LNCaP clone FGC (cell line): ENCODE measurements around the gene SPATA32.

Experiments used
- DNase-seq: peaks from one replicate; pipeline ENCODE4 v3.0.0-alpha.2; 2011; ENCODE audit warnings: low read depth
- H3K4me3 ChIP-seq: 2 replicates; pipeline ENCODE4 v1.5.1; 2011; ENCODE audit warnings: mild to moderate bottlenecking, low read depth, low read length, control low read depth
- CTCF ChIP-seq: IDR thresholded peaks from 2 replicates; pipeline ENCODE4 v1.5.1; 2012; ENCODE audit warnings: mild to moderate bottlenecking; ENCODE audit not compliant: control insufficient read depth, insufficient read depth; ENCODE audit errors: extremely low read depth

Gene SPATA32

GRCh38 chr17:45277992-45278391 is 16.1 kb upstream of the SPATA32 start:
- DNase-seq: no peak
- TF ChIP-seq CTCF: no peak
- no peak overlapping the region for H3K4me3 ChIP-seq

- peak; percentile 94 for TF ChIP-seq CTCF
- DNase-seq: peak; percentile 87
- H3K4me3 ChIP-seq: peak overlapping the region; percentile 1; the same call in 1 of the 2 replicates
Observed at GRCh38 chr17:45277216-45277849, 15.4 kb upstream of the SPATA32 start.

- no peak for TF ChIP-seq CTCF
- H3K4me3 ChIP-seq: no peak overlapping the region
- no peak for DNase-seq
Observed at GRCh38 chr17:45276031-45276430, 14.1 kb upstream of the SPATA32 start.

GRCh38 chr17:45274033-45274432 is 12.1 kb upstream of the SPATA32 start:
- H3K4me3 ChIP-seq: no peak overlapping the region
- no peak for TF ChIP-seq CTCF
- no peak for DNase-seq

- DNase-seq: no peak
- no peak for TF ChIP-seq CTCF
- H3K4me3 ChIP-seq: no peak overlapping the region
Observed at GRCh38 chr17:45273551-45273957, 11.7 kb upstream of the SPATA32 start.

- DNase-seq: no peak
- TF ChIP-seq CTCF: no peak
Observed at GRCh38 chr17:45271603-45272002, 9.7 kb upstream of the SPATA32 start.

GRCh38 chr17:45270828-45271418 is 9.0 kb upstream of the SPATA32 start:
- DNase-seq: no peak
- TF ChIP-seq CTCF: peak; percentile 48
- H3K4me3 ChIP-seq: no peak overlapping the region

More at GRCh38 chr17:45271603-45272002, 9.7 kb upstream of the SPATA32 start:
- H3K4me3 ChIP-seq: no peak overlapping the region
